ENCODE results near the gene SIK3.

The SIK3 gene

DNA sequence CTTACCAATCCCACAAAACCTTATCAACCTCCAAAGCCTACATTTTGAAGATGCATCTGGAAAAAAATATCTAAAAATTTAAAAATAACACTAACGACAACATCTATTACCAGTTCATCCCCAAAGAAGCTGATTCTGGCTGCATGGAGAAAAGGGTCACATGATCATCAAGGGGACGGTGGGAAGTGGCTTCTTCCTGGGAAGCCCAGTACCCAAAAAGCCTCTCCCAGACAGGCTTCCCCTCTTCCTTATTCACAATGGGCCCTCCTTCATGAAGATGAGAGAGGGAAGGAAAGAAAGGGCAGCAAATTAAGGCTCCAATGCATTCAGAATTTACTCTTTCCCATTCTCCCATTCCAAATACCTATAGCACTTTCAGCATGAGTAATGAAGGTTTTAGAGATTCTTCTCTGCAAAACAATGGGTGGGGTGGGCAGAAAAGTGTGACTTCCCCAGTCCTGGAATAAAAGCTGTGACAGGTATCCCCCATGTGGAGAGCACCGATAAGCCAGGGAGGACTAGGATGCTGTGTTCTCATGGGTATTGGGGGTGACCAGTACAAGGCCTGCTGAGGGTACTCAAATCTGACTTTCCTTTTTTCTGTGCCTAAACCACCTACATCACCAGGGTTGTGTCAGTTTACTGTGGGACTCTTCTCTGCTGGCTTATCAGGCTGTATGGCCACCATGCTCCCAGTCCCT lies 88.2 kb downstream of the SIK3 start:
- no peak for DNase-seq (ENCODE audit: low read depth in 2 of 2)

DNA sequence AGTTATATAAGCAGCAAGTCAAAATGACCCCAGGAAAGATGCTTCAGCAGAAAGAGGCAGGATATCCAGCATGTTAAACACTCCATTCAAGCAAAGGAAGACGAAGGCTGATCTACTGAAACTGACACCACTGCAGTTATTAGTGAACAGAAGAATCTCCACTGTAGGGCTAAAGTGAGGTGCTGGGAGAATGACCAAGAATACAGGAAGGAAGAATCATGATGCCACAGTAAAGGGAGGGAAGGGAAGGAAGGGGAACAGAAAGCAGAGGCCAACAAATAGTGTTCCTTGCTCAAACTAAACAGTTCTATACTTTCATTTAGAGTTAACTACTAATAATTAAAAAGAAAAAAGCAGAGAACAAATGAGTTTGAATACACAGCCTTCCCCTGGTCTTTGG lies 92.5 kb downstream of the SIK3 start:
- no peak for DNase-seq (ENCODE audit: low read depth in 2 of 2)

DNA sequence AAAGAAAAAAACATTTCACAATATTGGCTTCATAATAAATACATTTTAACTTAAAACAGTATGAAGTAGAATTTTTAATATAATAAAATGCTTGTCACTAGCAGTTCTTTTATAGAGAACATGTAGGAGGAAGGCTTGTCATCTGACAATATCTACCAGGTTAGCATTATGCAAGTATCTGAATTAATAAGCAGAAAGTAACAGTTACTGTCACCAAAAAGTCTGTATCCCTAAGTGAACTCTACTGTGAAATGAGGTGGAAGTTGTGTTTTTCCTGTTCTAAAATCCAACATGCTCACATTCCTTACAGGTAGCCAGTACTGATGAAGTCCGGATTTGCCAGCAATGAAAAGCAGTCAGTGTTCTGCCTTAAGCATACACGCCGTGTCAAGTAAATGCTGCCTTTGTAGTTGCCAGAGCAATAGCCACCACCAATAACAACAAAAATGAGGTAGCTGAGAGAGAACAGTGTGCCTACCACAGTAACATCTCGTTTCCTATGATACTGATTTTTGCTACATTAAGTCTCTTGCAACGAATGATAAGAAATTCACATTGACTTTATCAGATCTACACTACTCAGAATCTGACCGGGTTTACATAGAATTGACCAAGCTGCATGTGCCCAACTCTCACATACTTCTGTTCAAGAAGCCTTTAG lies 95.5 kb downstream of the SIK3 start:
- no peak for DNase-seq (ENCODE audit: low read depth in 2 of 2)

DNA sequence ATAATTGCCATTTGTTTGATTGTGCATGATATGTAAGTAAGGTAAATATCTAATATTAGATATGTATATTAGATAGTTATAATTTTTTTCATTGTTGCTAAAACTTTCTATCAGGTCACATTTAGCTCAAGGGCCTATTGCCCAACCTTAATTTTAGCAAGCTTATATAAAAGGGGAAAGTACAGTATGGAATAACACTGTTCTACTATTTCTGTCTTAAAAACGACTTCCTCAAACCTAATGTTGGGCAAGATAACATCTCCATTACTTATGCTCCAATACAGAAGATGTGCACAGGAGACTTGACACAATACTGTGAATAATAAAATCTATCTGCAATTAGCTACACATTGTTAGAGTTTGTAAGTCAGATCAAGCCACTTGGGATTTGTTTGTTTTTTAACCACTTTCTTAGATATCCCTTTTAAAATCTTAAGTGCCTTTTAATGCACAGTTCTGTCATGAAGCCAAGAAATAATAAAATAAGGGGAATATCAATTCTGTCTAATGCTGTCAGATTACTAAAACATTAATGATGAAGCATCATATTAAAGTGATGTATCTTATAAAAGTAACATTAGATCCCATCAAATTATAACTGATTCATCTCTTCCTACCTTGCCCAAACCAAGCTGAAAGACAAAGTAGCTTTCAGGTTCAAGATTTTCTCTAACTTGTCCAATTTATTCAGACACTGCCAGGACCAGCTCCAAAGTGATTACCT lies 98.1 kb downstream of the SIK3 start:
- no peak for DNase-seq (ENCODE audit: low read depth in 2 of 2)

DNA sequence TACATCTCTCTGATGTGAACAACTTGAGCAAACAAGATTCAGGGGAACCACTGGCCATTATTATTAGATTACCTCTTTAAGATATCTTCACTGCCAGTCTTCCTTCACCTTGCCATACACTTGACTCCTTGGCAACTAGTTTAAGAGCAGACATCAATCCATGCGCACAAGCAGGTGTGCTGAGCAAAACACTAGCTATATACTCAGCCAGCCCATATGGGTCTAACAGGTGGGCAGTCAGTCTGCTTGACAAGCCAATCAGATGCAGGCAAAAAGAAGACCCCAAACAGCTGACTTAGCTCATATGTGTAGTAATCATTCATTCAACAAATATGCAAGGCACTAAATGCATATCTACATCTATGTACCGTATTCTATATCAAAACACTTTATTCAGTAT lies 101.2 kb downstream of the SIK3 start:
- DNase-seq (ENCODE audit: low read depth in 2 of 2) = no peak

DNA sequence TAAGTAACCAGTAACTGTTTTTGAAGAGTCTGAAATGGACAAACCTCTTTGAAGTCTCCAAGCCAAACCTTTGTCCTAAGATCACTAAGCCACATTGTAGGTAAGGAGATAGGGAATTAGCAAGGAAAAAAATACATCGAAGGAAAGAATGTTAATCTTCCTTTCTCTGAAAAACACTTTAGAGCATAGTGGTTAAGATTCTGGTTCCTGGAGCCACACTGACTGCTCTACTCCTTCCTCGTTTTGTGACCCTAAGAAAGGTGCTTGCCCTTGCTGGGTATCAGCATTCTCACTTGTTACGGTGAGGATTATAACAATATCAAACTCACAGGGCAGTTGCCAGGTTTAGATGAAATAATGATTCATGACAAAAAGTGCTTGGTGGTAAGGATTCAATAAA lies 104.0 kb downstream of the SIK3 start:
- no peak for DNase-seq (ENCODE audit: low read depth in 2 of 2)

DNA sequence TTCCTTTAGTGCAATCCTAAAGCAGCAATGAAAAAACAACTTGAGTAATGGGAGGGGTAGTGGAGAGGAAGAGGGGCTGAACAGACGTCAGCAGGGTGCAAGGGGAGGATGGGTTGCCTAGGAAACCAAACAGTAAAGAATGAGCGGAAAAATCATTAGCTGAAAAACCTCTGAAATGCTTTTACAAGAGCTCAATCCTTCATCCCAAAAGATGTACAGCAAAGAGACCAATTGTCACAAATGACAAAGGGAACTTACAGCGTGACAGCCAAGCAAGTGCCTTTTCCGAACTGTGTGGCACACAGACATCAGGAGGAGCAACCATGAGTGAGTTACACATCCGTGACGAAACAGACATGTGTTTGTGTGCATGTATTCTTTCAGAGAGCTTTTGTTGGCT lies 104.6 kb downstream of the SIK3 start:
- DNase-seq (ENCODE audit: low read depth in 2 of 2) = no peak

DNA sequence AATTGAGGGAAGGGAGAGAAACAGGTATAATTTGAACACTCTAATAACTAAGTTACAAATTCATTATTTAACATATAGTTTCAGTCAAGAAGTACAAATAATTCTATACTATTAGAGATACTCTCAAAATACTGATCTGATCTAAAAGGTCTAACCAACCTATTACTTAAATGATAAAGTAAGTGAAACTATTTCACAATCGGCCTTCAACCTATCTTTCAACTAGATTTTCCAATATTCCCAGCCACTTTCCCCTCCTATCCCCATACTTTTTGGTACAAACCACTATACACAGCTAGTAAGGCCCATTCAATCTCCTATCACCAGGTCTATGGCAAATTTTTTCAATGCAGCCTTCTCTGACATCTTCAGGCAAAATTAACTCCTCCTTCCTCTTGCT lies 106.7 kb downstream of the SIK3 start:
- no peak for DNase-seq (ENCODE audit: low read depth in 2 of 2)

DNA sequence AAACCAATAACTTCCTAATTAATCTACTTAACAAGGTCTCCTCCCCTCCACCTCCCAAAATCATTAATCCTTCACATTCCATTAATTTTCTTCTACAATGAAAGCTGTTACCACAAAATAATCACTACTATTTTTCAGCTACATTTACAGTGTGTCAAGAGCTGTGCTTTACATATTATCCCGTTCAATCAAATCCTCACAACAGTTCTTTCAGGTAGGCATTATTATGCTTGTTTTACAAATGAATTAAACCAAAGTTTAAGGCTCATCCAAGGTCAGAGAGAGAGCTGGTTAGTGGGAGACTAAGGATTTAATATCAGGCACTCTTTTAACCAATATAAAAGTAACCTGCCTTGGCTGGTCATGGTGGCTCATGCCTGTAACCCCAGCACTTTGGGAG lies 107.4 kb downstream of the SIK3 start:
- DNase-seq (ENCODE audit: low read depth in 2 of 2) = no peak

DNA sequence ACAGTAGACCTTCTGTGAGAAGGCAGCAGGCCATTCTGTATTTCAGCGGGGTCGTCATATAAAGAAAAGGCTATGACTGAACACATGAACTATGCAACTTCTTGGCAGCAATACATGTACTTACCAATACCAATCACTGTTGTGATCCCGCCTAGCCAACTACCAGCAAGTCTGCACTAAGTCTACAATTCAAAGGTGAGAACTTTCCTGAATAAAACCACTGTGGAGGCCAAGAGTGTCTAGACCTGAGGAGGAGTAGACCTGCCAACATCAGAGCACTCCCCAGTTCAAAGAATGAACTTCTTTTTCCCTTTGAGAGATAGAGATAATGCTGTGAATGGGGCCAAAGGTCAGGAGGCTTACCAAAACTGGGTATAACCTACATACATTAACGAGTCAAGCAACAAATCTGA lies 108.2 kb downstream of the SIK3 start:
- peak; percentile 57 for DNase-seq (ENCODE audit: low read depth in 2 of 2)

DNA sequence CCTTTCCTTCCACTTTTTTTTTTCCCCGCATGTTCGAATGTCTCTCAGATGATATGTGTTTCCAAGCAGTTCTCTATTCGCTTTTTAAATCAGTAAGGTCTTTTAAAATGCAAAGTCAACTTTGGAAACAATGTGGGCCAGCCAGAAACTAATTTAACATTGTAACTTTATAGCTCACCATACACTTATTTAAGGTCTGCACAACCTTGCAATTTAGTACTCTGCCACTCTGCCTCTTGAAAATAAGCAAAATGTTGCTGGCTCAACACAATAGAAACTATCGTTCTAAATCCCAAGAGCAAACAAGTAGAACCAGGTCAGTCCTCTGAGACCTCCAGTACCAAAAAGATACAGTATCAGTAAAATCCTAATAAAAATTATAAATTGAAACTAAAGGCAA lies 109.0 kb downstream of the SIK3 start:
- DNase-seq (ENCODE audit: low read depth in 2 of 2) = no peak

DNA sequence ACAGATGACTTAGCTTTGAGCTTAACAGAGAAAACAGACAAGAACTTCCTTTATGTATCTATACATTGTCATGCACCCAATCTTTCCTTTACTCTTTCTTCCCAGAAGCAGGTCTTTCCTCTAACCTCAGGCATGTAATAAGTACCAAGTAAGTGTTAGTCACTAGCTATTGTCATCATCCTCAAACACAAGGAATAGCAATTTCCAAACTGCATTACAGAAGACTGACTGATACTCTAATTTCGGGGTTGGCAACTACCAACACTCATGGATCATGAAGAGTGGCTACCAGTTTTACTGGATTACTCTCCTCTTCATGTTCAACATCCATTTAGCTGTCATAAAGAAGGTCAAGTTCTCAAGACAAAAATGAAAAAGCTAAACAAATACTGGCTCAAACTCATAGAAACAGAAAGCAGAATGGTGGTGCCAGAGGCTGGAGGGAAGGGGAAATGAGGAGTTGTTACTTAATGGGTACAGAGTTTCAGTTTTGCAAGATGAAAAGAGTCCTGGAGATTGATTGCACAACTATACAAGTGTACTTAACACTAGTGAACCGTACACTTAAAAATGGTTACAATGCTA lies 111.6 kb downstream of the SIK3 start:
- peak; percentile 59 to 71 for DNase-seq (ENCODE audit: low read depth in 2 of 2)

DNA sequence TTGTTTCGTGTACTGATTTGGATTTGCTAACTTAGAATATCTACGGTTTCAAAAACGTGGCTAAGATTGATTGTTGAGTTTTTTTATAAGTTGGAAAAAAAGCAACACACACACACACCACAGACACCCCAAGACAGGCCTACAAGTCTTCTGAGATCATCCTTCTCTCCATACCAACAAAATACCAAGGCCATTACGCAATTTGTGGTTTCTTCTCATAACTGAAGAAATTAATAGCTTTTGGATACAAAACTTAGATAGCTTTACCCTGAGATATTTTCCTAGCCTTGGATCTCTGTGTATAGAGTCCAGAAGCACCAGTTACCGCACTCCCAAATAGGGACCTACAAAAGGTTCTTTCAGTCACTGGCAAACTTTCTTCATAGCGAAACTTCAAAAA lies 113.6 kb downstream of the SIK3 start:
- DNase-seq (ENCODE audit: low read depth in 2 of 2) = peak; percentile 97 to 98

DNA sequence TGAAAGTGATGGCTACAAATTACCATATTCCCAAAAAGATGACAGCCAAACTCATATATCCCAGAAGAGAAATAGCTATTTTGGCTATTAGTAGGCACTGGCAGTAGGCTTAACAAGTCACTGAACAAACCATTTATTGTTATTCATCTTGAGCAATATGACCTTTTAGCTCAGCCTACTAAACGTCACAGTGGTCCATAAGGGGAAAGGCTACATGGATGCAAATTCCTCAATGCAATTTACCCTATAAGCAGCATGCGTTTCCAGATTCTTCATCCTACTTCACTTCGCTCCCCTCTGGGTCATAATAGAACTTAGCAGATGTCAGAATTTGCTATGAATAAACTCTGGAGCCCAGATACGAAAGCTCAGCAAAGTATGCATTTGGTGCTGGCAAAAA lies 114.0 kb downstream of the SIK3 start:
- no peak for DNase-seq (ENCODE audit: low read depth in 2 of 2)

DNA sequence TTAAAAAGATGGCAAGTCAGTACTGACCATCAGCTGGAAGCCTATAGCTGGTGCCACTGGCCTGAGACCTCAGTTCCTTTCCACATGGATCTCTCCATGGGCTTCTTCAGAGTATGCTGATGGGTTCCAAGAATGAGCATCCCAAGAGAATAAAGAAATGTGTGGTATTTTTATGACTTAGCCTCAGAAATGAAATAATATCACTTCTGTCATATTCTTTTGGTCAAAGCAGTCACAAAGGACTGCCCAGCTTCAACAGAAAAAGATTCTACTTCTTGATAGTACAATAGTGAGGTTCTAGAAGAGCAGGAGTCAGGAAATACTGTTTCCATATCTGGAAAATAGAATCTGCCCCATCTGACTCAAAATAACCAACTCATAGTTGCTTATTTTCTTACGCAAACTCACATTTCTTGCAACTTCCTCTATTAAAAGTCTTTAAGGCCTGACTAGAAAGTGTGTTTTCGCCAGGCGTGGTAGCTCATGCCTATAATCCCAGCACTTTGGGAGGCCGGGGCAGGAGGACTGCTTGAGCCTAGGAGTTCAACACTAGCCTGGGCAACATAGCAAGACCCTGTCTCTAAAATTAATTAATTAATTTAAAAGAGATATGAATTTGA lies 116.9 kb downstream of the SIK3 start:
- no peak for DNase-seq (ENCODE audit: low read depth in 2 of 2)

DNA sequence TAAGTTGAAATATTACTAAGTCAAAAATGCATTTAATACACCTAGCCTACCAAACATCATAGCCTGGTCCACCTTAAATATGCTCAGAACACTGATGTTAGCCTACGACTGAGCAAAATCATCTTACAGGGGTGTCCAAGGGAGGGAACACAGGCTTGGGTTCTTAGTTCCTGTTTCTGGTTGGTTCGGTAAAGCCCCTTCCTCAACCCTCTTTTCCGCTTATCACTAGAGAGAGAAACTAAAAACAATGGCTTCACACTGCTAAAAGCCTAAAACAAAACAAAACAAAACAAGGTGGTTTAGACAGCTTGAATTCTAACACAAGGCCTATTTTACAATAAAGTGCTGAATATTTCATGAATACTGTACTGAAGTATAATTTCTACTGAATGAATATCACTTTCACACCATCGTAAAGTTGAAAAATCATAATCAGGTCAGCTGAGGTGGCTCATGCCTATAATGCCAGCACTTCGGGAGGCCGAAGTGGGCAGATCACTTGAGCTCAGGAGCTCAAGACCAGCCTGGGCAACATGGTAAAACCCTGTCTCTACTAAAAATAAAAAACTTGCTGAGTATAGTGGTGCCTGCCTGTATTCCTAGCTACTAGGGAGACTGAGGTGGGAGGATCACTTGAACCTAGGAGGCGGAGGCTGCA lies 118.0 kb downstream of the SIK3 start:
- DNase-seq (ENCODE audit: low read depth in 2 of 2) = no peak

DNA sequence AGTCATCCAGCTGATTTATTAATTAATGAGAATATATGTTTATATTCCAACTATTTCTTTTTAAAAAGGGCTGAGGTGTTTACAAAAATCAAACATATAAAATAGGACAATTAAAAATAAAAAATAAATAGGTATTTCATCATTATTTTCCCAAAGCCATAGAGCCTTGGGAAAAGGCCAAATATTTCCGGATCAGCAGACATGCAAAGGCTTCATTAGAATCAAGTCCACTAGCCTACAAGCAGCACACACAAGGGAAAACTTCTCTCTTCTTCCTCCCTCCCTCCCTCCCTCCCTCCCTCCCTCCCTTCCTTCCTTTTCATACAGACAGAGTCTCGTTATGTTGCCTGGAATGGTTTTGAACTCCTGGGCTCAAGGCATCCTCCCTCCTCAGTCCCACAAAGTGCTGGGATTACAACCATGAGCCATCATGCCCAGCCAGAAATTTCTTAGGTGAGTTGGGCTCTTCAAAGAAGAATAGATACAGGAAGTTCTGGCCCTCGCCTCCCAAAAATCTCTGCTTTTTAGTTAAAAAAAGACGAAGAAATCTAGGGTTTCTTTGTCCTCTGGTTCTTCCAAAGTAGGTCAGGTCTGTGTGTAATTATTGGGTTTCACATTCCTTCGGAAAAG lies 121.2 kb downstream of the SIK3 start:
- DNase-seq (ENCODE audit: low read depth in 2 of 2) = no peak

DNA sequence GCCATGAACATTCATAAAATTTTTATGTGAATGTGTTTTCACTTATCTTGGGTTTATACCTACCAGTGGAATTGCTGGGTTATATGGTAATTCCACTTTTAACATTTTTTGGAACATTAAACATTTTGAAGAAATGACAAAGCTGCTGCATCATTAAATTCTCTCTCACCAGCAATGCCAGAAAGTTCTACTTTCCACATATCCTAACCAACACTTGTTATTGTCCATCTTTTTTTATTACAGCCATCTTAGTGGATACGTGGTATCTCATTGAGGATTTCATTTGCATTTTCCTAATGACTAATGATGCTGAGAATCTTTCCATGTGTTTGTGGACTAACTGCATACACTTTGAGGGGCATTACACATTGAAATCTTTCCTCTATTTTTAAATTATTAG lies 122.6 kb downstream of the SIK3 start:
- DNase-seq (ENCODE audit: low read depth in 2 of 2) = no peak

DNA sequence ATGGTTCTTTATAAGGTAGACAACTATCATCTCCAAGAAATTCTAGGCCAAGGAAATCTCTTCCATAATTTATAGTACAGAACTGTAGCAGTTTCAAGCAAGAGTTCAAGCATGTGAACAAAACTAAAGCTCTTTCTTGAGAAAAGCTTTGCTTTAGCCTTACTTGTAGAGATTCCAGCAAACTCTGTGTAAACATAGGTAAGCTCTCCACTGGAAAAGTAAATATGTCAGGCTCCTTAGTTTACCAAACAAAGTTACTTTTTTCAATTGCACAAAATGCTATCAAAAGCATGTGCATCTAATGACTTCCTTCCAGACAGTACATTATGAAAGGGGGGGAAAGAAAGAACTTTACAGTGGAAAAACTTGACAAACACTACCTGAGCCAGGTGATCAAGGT lies 125.0 kb downstream of the SIK3 start:
- no peak for DNase-seq (ENCODE audit: low read depth in 2 of 2)

DNA sequence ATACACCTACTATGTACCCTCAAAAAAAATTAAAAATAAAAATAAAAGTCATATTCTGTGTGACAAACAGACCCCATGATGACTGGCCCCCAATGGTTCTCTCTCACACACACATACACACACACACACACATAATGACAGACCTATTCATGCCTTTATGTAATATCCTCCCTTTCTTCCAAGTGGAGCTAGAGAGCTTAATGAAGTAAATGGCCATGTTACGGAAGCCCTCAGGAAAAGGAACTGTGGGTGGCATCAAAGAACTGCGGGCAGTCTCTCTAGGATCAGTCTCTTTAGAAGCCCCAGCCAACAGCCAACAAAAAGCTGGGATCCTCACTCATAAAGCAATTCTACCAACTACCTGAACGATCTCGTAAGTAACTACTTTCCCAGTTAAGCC lies 125.5 kb downstream of the SIK3 start:
- DNase-seq (ENCODE audit: low read depth in 2 of 2) = no peak
